Panc1 (cell line): ENCODE measurements around the gene AGBL4. TPM values are rescaled to one million over a fixed set of nuclear protein-coding genes. Genes with fewer than 3 reads are reported as not detected.

Experiments used
- ATAC-seq: fragments of 200-7000 bp; cut with Tn5 transposase; 2 replicates; pipeline ENCODE4 v1.9.1; 2020; ENCODE audit warnings: mild to moderate bottlenecking, moderate library complexity
- BruUV-seq: library from RNA; stranded (reverse); fragments of 400-500 nt; replicated peaks from 2 replicates; lab custom pipeline; 2021; lab: Mats Ljungman, UMichigan
- CTCF ChIA-PET: fragments of 300-600 bp; sonication (Branson Sonifier 250); formaldehyde crosslinking; loops from one replicate; lab custom pipeline; 2022; ENCODE audit warnings: antibody characterized with exemption; lab: Charles Lee
- POLR2A ChIA-PET: fragments of 300-600 bp; sonication (Branson Sonifier 250); formaldehyde crosslinking; loops from one replicate; lab custom pipeline; 2022; ENCODE audit warnings: antibody characterized with exemption; lab: Charles Lee
- DNase-seq: peaks from one replicate; pipeline ENCODE4 v3.0.0-alpha.2; 2010; ENCODE audit warnings: low read depth, low spot score
- H3K27ac ChIP-seq: 2 replicates; pipeline ENCODE4 v1.5.1; 2011; ENCODE audit warnings: mild to moderate bottlenecking, low read length, inconsistent platforms
- H3K27me3 ChIP-seq: fragments of 200-500 bp; sonication (Bioruptor generic); 2 replicates; pipeline ENCODE4 v1.6.0; 2014; ENCODE audit warnings: low read length, inconsistent platforms; ENCODE audit not compliant: control insufficient read depth, insufficient read depth
- H3K36me3 ChIP-seq: fragments of 200-500 bp; sonication (Bioruptor generic); 2 replicates; pipeline ENCODE4 v1.5.1; 2014; ENCODE audit warnings: inconsistent platforms, mild to moderate bottlenecking, low read length, moderate library complexity; ENCODE audit not compliant: control insufficient read depth, insufficient read depth
- H3K4me1 ChIP-seq: 2 replicates; pipeline ENCODE4 v1.5.1; 2011; ENCODE audit warnings: inconsistent platforms, mild to moderate bottlenecking, low read length, moderate library complexity; ENCODE audit not compliant: control insufficient read depth, insufficient read depth
- H3K4me3 ChIP-seq, 2 experiments: 2 replicates each; pipeline ENCODE4 v1.5.1; 2011 to 2012; ENCODE audit warnings: low read depth in 2 of 2, low read length in 2 of 2, mild to moderate bottlenecking in 2 of 2, inconsistent platforms in 1 of 2, moderate library complexity in 1 of 2
- H3K9me3 ChIP-seq: fragments of 200-500 bp; sonication (Bioruptor generic); 2 replicates; pipeline ENCODE4 v1.5.1; 2014; ENCODE audit warnings: low read depth, mild to moderate bottlenecking, inconsistent platforms, low read length, moderate library complexity; ENCODE audit not compliant: control insufficient read depth, insufficient read depth
- POLR2AphosphoS5 ChIP-seq: IDR thresholded peaks from 2 replicates; pipeline ENCODE4 v1.6.1; 2012; ENCODE audit warnings: mild to moderate bottlenecking, low read depth, low read length, moderate library complexity
- REST ChIP-seq, 2 experiments: IDR thresholded peaks; 2 replicates each; pipeline ENCODE4 v1.6.1; 2011 to 2012; ENCODE audit warnings: low read depth in 2 of 2, control low read depth in 1 of 2, low read length in 1 of 2, mild to moderate bottlenecking in 1 of 2, moderate library complexity in 1 of 2; ENCODE audit not compliant: insufficient read depth in 1 of 2
- SIN3A ChIP-seq: IDR thresholded peaks from 2 replicates; pipeline ENCODE4 v1.6.1; 2012; ENCODE audit warnings: low read depth, mild to moderate bottlenecking, low read length, moderate library complexity, borderline replicate concordance; ENCODE audit not compliant: insufficient read depth
- TCF7L2 ChIP-seq: IDR thresholded peaks from 2 replicates; pipeline ENCODE4 v1.6.1; 2011; ENCODE audit warnings: mild to moderate bottlenecking, low read depth, low read length, inconsistent platforms
- in situ Hi-C: cut with HindIII; loops from 2 replicates; pipeline ENCODE4 v1.10.0; 2016; ENCODE audit warnings: low sequenced_read_pairs, low pct_unique_long_range_greater_than_20kb
- intact Hi-C: fragments of 100-400 bp; cut with micrococcal nuclease; formaldehyde crosslinking; loops from one replicate; pipeline ENCODE4 v1.10.0; 2022; ENCODE audit not compliant: unreplicated experiment
- total RNA-seq: library from RNA; stranded (reverse); gene quantifications from one replicate; pipeline ENCODE4 v1.2.1, GENCODE V29; 2021; ENCODE audit not compliant: unreplicated experiment
- TF ChIP-seq, protein P1 (sequence below): fragments of 450-650 bp; IDR thresholded peaks from 2 replicates; pipeline ENCODE4 v1.5.1; 2017; ENCODE audit warnings: mild to moderate bottlenecking

The AGBL4 gene
- total RNA-seq, 1 experiment from 2014 or later: not detected

DNA sequence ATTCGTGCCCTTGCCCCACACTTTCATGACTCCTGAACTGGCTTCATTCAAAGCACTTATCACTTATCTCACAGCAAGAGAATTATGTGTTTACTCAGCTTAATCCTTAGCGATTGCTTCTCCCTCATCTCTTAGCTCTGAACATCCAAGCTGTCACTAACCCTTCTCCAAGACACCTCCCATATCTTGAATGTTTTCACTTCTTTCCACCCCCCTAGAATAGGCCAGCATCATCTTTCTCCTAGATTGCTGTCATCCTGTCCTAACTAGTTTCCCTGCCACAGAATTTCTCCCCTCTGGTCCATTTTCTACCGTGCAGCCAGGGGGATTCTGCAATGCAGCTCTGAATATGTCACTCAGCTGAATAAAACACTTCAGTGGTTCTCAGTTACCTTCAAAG is 1483.2 kb downstream of the AGBL4 start:
- H3K9me3 ChIP-seq: no peaks in the 10 kb centered on the region
- no peak overlapping the region for H3K27ac ChIP-seq
- ATAC-seq (no peak), DNase-seq (no peak)
- ChIA-PET POLR2A (no interaction called here), CTCF (no interaction called here)
- 0 out of 2 replicates have a peak, but pooled peaks cover 2% of the 10 kb centered on the region for H3K27me3 ChIP-seq
- BruUV-seq: no TSS peak
- no peaks in the 10 kb centered on the region for H3K4me1 ChIP-seq
- no peaks in the 10 kb centered on the region for H3K36me3 ChIP-seq
- no peak for TF ChIP-seq SIN3A
- TF ChIP-seq, protein P1, sequence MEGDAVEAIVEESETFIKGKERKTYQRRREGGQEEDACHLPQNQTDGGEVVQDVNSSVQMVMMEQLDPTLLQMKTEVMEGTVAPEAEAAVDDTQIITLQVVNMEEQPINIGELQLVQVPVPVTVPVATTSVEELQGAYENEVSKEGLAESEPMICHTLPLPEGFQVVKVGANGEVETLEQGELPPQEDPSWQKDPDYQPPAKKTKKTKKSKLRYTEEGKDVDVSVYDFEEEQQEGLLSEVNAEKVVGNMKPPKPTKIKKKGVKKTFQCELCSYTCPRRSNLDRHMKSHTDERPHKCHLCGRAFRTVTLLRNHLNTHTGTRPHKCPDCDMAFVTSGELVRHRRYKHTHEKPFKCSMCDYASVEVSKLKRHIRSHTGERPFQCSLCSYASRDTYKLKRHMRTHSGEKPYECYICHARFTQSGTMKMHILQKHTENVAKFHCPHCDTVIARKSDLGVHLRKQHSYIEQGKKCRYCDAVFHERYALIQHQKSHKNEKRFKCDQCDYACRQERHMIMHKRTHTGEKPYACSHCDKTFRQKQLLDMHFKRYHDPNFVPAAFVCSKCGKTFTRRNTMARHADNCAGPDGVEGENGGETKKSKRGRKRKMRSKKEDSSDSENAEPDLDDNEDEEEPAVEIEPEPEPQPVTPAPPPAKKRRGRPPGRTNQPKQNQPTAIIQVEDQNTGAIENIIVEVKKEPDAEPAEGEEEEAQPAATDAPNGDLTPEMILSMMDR: no peak
- TF ChIP-seq TCF7L2: no peak
- no peak for TF ChIP-seq REST (IDR thresholded peaks at IDR 0.05; ENCODE audit: insufficient read depth in 1 of 2, low read depth in 2 of 2, low read length in 1 of 2)
- TF ChIP-seq POLR2AphosphoS5: no peak
- no peak overlapping the region for H3K4me3 ChIP-seq
- intact Hi-C loops: no loop called here
- in situ Hi-C loops: no loop called here

GRCh38 chr1:48536477-48536876 is 1487.3 kb downstream of the AGBL4 start:
- Histone ChIP-seq H3K36me3 (no peaks in the 10 kb centered on the region), H3K27me3 (no peaks in the 10 kb centered on the region), H3K9me3 (no peaks in the 10 kb centered on the region), H3K4me1 (no peaks in the 10 kb centered on the region), H3K4me3 (no peak overlapping the region), H3K27ac (no peak overlapping the region)
- ATAC-seq (no peak), DNase-seq (no peak)
- intact Hi-C loops (no loop called here), in situ Hi-C loops (no loop called here)
- CTCF ChIA-PET: interaction anchor here (0.5 kb wide), 1 partner anchor 71 kb away, joined by 3 read pairs; no protein-coding TSS in a partner anchor
- POLR2A ChIA-PET: no interaction called here
- TF ChIP-seq SIN3A: no peak
- no peak for TF ChIP-seq TCF7L2
- no peak for TF ChIP-seq POLR2AphosphoS5
- TF ChIP-seq, protein P1: no peak
- no peak for TF ChIP-seq REST (IDR thresholded peaks at IDR 0.05; ENCODE audit: insufficient read depth in 1 of 2, low read depth in 2 of 2, low read length in 1 of 2)
- BruUV-seq: no TSS peak
